GM12875 (cell line): ENCODE data around the gene DOCK11.
A peak's percentile ranks its signal among the peaks of the same experiment; 100 is the strongest.
"Not testable (repeated sequence)": the region's sequence is repeated elsewhere in the genome, so short reads cannot be mapped to it uniquely, and the experiment has no call there.

Experiments
- H3K4me3 ChIP-seq: one replicate; pipeline ENCODE4 v1.5.1; 2011; ENCODE audit warnings: low read depth, low read length, control low read depth
- TF ChIP-seq, protein P1 (sequence below): IDR thresholded peaks from 2 replicates; pipeline ENCODE4 v1.5.1; 2011; ENCODE audit warnings: low read depth, mild to moderate bottlenecking, control low read depth, inconsistent platforms, low read length, moderate library complexity, borderline replicate concordance; ENCODE audit not compliant: insufficient read depth

The DOCK11 gene

GRCh38 chrX:118495061-118495921 is at the start of gene DOCK11:
Gene DOCK11 (plus strand): TSS chrX:118495815. CDS start chrX:118495972, 157 bp downstream.
- H3K4me3 ChIP-seq = peak within 1 kb of the TSS; percentile 86
- TF ChIP-seq, protein P1, sequence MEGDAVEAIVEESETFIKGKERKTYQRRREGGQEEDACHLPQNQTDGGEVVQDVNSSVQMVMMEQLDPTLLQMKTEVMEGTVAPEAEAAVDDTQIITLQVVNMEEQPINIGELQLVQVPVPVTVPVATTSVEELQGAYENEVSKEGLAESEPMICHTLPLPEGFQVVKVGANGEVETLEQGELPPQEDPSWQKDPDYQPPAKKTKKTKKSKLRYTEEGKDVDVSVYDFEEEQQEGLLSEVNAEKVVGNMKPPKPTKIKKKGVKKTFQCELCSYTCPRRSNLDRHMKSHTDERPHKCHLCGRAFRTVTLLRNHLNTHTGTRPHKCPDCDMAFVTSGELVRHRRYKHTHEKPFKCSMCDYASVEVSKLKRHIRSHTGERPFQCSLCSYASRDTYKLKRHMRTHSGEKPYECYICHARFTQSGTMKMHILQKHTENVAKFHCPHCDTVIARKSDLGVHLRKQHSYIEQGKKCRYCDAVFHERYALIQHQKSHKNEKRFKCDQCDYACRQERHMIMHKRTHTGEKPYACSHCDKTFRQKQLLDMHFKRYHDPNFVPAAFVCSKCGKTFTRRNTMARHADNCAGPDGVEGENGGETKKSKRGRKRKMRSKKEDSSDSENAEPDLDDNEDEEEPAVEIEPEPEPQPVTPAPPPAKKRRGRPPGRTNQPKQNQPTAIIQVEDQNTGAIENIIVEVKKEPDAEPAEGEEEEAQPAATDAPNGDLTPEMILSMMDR = no peak

DNA sequence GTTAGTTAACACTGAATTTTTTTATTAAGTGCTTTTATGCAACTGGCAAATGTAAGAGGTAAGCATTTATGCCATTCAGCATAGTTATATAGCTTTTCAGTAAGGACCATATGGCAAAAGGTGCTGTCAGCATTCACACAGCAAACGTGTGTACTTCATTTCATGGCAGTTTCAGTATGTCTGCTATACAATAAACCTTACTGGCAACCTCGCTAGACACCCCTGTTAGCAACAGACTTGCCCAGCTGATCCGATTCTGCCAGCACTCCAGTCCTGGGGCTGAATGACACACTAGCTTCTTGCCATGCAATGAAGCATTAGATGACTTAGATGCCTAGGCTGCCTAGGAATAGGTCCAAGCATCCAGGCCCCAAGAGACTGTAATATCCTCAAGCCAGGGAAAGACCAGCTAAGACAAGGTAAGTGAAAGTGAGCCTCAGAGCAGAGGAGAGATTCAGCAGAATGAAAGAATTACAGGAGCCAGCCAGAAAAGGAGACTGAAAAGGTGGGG is 47.3 kb upstream of the DOCK11 start:
- TF ChIP-seq, protein P1 = no peak
- H3K4me3 ChIP-seq = no peak overlapping the region

- H3K4me3 ChIP-seq = no peak overlapping the region
- TF ChIP-seq, protein P1 = no peak
Measured at GRCh38 chrX:118455013-118455412, 40.6 kb upstream of the DOCK11 start.

DNA sequence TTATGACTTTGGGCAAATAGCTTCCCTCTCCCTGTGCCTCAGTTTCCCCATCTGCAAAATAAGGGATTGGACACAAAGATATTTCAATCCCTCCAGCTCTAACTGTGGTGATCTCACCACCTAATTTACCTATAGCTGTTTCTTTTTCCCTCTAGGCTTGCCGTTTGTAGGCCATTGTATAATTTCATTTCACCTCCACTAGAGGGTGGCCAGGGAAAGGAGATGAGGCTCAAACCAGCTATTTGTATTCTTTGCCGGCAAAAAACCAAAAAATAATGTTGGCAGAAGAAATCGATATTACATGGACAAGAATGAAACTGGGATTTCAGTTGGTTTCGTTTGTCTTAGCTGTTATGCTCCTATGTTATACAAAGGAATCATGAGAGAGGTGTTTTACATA is 36.1 kb upstream of the DOCK11 start:
- TF ChIP-seq, protein P1 = peak; percentile 33; the same call in 1 of the 2 replicates
- H3K4me3 ChIP-seq = no peak overlapping the region

DNA sequence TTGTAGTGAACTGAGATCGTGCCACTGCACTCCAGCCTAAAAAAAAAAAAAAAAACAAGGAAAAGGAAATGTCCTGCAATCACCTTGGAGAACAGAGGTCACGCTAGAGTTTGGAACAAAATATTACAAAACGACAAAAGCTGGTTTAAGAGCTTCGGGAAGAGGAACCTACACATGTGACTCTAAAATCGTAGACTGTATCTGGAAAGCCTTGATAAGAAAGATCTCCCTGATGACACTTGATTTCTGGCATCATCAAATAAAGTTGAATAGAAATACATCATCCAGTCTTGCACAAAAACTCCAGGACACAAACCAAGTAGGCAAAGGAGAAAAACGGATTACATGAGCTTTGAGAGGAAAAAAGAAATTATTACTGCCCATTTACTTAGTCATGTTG is 31.1 kb upstream of the DOCK11 start:
- TF ChIP-seq, protein P1 = no peak

GRCh38 chrX:118468122-118468521 is 27.5 kb upstream of the DOCK11 start:
- TF ChIP-seq, protein P1 = no peak

More for the DNA sequence above, 31.1 kb upstream of the DOCK11 start:
- H3K4me3 ChIP-seq = no peak overlapping the region

DNA sequence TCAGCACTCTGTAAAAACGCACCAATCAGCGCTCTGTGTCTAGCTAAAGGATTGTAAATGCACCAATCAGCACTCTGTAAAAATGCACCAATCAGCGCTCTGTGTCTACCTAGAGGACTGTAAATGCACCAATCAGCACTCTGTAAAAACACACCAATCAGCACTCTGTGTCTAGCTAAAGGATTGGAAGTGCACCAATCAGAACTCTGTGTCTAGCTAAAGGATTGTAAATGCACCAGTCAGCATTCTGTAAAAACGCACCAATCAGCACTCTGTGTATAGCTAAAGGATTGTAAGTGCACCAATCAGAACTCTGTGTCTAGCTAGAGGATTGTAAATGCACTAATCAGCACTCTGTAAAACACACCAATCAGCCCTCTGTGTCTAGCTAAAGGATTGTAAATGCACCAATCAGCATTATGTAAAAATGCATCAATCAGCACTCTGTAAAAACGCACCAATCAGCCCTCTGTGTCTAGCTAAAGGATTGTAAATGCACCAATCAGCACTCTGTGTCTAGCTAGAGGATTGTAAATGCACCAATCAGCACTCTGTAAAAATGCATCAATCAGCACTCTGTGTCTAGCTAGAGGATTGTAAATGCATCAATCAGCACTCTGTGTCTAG is 24.8 kb upstream of the DOCK11 start:
- not testable (repeated sequence) for H3K4me3 ChIP-seq

More at GRCh38 chrX:118468122-118468521, 27.5 kb upstream of the DOCK11 start:
- no peak overlapping the region for H3K4me3 ChIP-seq
